HL-60/S4 treated with phorbol 12-myristate 13-acetate at 8.2 ng/mL for 4 days and 3 days (cell line): ENCODE data around the gene SPEF2.

ENCODE experiments used
- in situ Hi-C: fragments of 300-500 bp; cut with MboI; formaldehyde crosslinking; loops from 2 replicates; pipeline ENCODE4 v1.15.0; 2022; ENCODE audit warnings: low sequenced_read_pairs

The SPEF2 gene

GRCh38 chr5:35694481-35694880 lies 76.8 kb downstream of the SPEF2 start:
- in situ Hi-C loops = no loop called here

DNA sequence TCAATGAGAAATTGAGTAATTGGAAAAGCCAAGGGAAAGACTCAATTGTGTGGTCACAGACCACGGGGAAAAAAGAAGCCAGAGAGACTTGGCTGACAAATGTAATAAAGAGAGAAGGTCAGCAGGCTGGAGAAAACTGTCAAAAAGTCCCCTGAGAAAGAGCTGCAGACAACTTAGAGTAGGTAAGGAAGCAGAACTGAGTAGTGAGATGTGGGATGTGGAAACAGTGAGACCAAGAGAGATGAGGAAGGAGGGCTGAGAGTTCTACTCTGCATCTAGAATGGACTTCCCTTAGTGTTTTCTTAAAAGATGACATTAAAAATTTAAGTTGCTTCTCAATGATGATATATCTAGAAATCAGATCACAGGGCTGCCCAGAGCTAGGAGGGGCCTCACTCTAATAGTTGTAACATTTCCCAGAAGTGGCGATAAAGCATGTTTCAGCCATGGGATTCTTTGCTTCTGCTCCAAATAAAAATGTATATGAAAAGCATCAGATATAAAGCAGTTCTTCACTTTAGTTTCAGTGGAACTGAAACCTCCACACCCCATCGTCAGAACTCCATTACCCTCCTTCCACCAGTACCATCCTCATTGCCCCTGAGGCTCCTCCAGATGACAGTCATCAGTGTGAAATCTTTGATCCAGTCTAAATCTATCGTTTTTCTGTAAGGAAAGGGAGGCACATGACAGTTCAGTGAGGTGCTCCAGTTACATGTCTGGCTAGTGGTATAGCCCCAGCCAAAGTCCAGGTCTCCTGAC lies 80.6 kb downstream of the SPEF2 start:
- in situ Hi-C loops = no loop called here

- in situ Hi-C loops = no loop called here
Measured at GRCh38 chr5:35707659-35708058, 90.0 kb downstream of the SPEF2 start.

DNA sequence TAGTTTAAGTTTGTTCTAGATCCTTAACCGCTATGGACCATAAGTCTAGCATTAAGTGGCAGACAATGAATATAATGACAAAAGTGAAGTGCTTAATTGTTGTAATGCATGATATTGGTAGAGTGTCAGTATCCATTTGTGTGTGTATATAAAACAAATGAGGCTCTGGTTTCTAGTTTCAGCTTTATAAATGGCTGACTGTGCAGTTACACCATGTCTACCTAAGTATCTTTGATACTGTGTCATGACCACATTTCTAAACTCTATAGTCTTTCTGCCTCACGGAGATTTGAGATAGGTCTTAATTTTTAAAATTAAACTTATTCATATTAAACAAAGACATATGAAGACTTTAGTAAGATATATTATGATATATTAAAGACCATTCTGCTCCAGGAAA lies 92.0 kb downstream of the SPEF2 start:
- in situ Hi-C loops = no loop called here

GRCh38 chr5:35717718-35718117 lies 100.1 kb downstream of the SPEF2 start:
- in situ Hi-C loops = no loop called here

DNA sequence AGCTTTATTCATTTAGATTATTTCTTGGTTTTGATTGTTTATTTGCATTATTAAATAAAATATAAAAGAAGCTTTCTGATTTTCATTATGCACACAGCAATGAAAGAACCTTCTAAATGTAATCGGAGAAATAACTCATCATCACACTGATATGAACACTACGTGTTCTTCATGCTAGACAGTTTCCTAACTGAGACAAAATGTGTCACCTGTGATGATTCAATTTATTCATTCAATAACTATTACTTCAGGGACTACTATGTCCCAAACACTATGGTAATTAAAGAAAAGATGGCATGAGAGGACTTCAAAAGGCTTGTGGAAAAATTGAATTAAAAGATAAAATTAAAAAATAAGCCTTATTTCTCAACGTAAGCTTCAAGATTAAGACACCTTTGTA lies 118.1 kb downstream of the SPEF2 start:
- in situ Hi-C loops = no loop called here

DNA sequence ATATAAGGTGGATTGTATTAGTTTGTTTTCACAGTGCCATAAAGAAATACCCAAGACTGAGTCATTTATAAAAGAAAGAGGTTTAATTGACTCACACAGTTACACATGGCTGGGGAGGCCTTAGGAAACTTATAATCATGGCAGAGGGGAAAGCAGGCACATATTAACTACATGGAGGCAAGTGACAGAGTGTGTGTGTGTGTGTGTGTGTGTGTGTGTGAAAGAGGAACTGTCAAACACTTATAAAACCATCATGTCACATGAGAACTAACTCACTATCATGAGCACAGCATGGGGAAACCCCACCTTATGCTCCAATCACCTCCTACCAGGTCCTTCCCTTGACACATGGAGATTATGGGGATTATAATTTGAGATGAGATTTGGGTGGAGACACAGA lies 118.6 kb downstream of the SPEF2 start:
- in situ Hi-C loops = no loop called here

- in situ Hi-C loops = no loop called here
Measured at GRCh38 chr5:35741126-35741716, 123.6 kb downstream of the SPEF2 start.

DNA sequence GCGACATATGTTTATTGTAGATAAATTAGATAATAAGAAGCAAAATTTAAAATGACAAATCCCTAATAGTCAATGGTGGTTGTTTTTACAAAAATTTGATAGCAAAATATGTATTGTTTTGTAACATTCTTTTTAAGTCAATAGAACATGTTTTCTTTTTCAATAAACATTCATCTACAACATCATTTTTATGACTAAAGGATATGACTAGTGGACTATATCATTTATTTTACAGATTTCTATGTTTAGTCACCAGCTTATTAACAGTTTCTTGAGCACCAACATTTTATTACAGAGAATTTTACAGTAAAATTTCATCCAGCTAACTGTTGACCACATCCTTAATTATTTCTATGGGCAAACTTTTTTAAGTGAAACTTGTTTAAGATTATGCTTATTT lies 124.3 kb downstream of the SPEF2 start:
- in situ Hi-C loops = no loop called here

DNA sequence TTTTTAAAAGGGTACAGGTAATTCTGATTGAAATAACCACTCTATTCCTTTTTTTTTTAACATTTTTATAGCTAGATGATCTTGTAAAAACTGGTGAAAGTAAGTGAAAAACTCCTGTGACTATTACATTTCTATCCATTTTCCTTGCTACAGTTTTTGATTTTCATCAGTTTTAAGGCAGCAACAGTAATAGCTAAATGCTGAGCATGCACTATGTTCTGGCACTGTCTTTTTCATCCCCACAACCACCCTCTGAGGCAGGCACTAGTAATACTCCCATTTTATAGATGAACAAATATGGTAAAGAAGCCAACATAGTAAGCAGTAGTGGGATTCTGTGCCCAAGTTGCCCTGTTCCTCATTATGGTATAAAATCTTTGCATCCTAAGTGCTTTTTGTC lies 126.0 kb downstream of the SPEF2 start:
- in situ Hi-C loops = no loop called here

DNA sequence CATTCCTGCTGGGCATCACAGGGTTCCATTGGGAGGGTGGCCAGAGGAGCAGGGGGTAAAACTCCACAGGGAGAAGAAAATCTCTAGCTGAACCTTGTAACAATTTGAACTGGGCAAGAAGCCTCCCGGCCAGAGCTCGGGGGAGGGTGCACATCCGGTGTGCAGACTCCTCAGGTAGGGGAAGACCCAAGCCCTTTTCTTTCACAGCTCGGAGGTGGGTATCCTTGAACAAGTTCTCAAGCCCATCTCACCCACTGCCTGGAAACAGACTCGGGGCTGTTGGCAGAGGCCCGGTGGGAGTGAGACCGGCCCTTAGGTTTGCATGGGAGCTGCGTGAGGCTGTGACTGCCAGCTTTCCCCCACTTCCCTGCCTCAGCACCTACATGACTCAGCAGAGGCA lies 127.5 kb downstream of the SPEF2 start:
- in situ Hi-C loops = no loop called here

GRCh38 chr5:35745660-35746059 lies 128.0 kb downstream of the SPEF2 start:
- in situ Hi-C loops = no loop called here

GRCh38 chr5:35752012-35752411 lies 134.3 kb downstream of the SPEF2 start:
- in situ Hi-C loops = loop anchor here (25.0 kb wide), 1 partner anchor 665 kb away; no protein-coding TSS in a partner anchor

GRCh38 chr5:35753500-35753899 lies 135.8 kb downstream of the SPEF2 start:
- in situ Hi-C loops = loop anchor here (25.0 kb wide), 1 partner anchor 666 kb away; no protein-coding TSS in a partner anchor

DNA sequence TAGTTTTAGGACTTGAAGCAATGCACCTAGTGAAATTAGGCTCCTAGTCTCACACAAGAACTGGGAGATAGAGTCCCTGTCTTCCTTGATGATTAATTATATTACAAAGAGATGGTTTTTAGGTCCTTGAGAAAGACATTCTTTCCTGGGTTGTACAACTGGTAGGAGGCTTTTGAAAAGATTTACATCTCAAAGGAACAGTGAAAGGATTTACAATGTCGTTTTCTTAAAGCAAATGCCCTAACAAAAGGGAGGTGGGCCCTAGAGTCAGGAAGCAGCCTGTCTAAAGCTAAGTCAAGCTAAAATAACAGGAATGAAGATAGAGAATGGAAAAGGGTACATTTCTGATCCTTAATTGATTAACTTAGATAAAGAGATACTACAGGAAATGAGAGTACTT lies 136.8 kb downstream of the SPEF2 start:
- in situ Hi-C loops = loop anchor here (25.0 kb wide), 1 partner anchor 667 kb away; no protein-coding TSS in a partner anchor

GRCh38 chr5:35755966-35756365 lies 138.3 kb downstream of the SPEF2 start:
- in situ Hi-C loops = loop anchor here (25.0 kb wide), 1 partner anchor 669 kb away; no protein-coding TSS in a partner anchor

- in situ Hi-C loops = loop anchor here (25.0 kb wide), 1 partner anchor 671 kb away; no protein-coding TSS in a partner anchor
Measured at GRCh38 chr5:35758151-35758724, 140.6 kb downstream of the SPEF2 start.

GRCh38 chr5:35761541-35761940 lies 143.9 kb downstream of the SPEF2 start:
- in situ Hi-C loops = loop anchor here (25.0 kb wide), 1 partner anchor 674 kb away; no protein-coding TSS in a partner anchor

DNA sequence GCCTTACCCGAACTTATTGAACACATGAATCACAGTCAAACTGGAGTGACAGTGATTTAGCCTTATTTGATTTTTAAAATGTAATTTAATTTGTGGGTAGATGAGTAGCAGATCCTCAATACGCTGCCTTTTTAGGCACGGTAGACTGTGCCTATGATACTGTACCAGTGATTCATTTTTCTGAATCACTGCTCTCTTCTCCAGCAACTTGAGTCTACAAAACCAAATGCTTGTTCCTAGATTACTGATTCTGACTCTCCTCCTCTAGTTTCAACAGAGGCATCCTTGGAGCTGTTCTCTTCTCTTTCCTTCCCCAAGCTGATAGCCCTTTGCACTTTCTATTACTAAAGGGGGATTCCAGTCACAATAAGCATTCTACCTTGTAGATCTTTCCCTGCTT lies 144.7 kb downstream of the SPEF2 start:
- in situ Hi-C loops = loop anchor here (25.0 kb wide), 1 partner anchor 675 kb away; no protein-coding TSS in a partner anchor

GRCh38 chr5:35765921-35766320 lies 148.3 kb downstream of the SPEF2 start:
- in situ Hi-C loops = loop anchor here (25.0 kb wide), 1 partner anchor 679 kb away; no protein-coding TSS in a partner anchor

DNA sequence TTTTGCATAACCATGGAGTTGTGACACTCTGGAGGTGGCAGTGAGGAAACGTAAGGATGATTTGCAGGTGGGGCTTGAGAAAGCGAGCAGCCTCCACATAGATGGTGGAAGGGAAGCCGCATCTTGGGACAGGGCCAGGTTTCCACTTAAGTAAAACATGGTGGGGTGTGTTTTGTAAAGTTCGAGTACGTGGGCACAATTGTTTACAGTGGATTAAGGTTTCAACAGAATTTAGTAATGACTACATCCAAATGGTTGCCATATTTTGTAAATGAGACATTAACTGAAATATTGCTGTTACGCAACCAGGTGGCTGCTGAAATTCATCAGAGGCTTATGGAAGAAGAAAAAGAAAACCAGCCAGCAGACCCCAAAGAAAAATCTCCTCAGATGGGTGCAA lies 153.6 kb downstream of the SPEF2 start:
- in situ Hi-C loops = loop anchor here (10.0 to 25.0 kb wide), 2 partner anchors 154 to 684 kb away; no protein-coding TSS in a partner anchor

DNA sequence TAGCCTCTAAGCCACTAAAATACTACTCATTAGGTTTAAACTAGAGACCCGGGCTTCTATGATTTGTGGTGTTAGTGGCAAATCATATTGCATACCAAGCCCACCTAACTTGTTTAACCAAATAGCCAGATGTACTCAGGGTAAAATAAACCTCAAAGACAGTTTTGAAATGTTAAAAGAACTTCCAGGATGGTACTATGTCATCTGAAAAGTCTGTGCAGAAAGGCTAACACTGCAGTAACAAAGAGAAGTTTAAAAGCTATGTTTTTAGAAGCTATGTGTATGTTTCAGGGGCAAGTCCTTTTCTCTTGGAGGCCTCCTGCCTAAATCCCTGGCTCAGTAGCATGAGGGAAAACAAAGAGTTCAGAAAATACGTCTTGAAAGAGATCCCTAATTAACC lies 154.2 kb downstream of the SPEF2 start:
- in situ Hi-C loops = loop anchor here (10.0 to 25.0 kb wide), 2 partner anchors 153 to 685 kb away; no protein-coding TSS in a partner anchor
